DND-41 (cell line): ENCODE measurements around the gene RPL15.

ENCODE experiments used
- ATAC-seq: fragments of 200-7000 bp; cut with Tn5 transposase; 3 replicates; pipeline ENCODE4 v1.9.1; 2021; ENCODE audit warnings: low read depth; ENCODE audit not compliant: insufficient read depth
- DNase-seq: peaks from one replicate; pipeline ENCODE4 v3.0.0-alpha.2; 2020
- H2AFZ ChIP-seq: 2 replicates; pipeline ENCODE4 v1.6.0; 2012; ENCODE audit warnings: low read depth, low read length
- H3K27ac ChIP-seq: 2 replicates; pipeline ENCODE4 v1.5.1; 2012; ENCODE audit warnings: low read length, inconsistent platforms
- H3K27me3 ChIP-seq: fragments of 200-600 bp; sonication (generic); 2 replicates; pipeline ENCODE4 v1.6.0; 2012; ENCODE audit warnings: low read length, mild to moderate bottlenecking, inconsistent platforms; ENCODE audit not compliant: insufficient read depth, poor library complexity
- H3K36me3 ChIP-seq: 2 replicates; pipeline ENCODE4 v1.5.1; 2012; ENCODE audit warnings: low read length, inconsistent platforms; ENCODE audit not compliant: insufficient read depth
- H3K4me1 ChIP-seq: 2 replicates; pipeline ENCODE4 v1.5.1; 2012; ENCODE audit warnings: mild to moderate bottlenecking, low read length; ENCODE audit not compliant: insufficient read depth
- H3K4me2 ChIP-seq: 2 replicates; pipeline ENCODE4 v1.6.0; 2012; ENCODE audit warnings: mild to moderate bottlenecking, moderate library complexity, low read length, inconsistent platforms; ENCODE audit not compliant: insufficient read depth
- H3K4me3 ChIP-seq, 2 experiments: fragments of 200-600 bp in 1 of 2; shearing (Covaris generic) in 1 of 2; 2 replicates each; pipeline ENCODE4 v1.5.1; 2012 to 2016; ENCODE audit warnings: inconsistent platforms in 2 of 2, low read length in 2 of 2, mild to moderate bottlenecking in 2 of 2, low read depth in 1 of 2, moderate library complexity in 1 of 2
- H3K79me2 ChIP-seq: 2 replicates; pipeline ENCODE4 v1.6.0; 2012; ENCODE audit warnings: low read length, inconsistent platforms; ENCODE audit not compliant: insufficient read depth
- H3K9ac ChIP-seq: 2 replicates; pipeline ENCODE4 v1.6.0; 2012; ENCODE audit warnings: low read depth, mild to moderate bottlenecking, inconsistent platforms, low read length, moderate library complexity
- H3K9me3 ChIP-seq: 2 replicates; pipeline ENCODE4 v1.5.1; 2012; ENCODE audit warnings: low read length, moderate library complexity, mild to moderate bottlenecking, inconsistent platforms; ENCODE audit not compliant: insufficient read depth, severe bottlenecking
- H4K20me1 ChIP-seq: 2 replicates; pipeline ENCODE4 v1.6.0; 2012; ENCODE audit warnings: low read length; ENCODE audit not compliant: insufficient read depth
- CTCF ChIP-seq: IDR thresholded peaks from 2 replicates; pipeline ENCODE4 v1.5.1; 2012; ENCODE audit warnings: borderline replicate concordance, low read length, moderate library complexity, mild to moderate bottlenecking; ENCODE audit not compliant: poor library complexity, severe bottlenecking; ENCODE audit errors: extremely low read depth
- EZH2 ChIP-seq: IDR thresholded peaks from 3 replicates; pipeline ENCODE4 v1.6.1; 2012; ENCODE audit warnings: borderline replicate concordance, low read depth, mild to moderate bottlenecking, moderate library complexity, low read length, inconsistent platforms; ENCODE audit not compliant: severe bottlenecking

RPL15 gene

GRCh38 chr3:23961913-23962312 lies 45.0 kb downstream of the RPL15 start:
- no peaks in the 10 kb centered on the region for H3K4me1 ChIP-seq
- no peak for TF ChIP-seq CTCF
- TF ChIP-seq EZH2 = no peak
- DNase-seq = no peak
- H3K4me2 ChIP-seq = no peak overlapping the region
- no peak overlapping the region for H3K27ac ChIP-seq
- no peak overlapping the region for H3K9ac ChIP-seq
- no peak for ATAC-seq
- H3K4me3 ChIP-seq = no peak overlapping the region
- H4K20me1 ChIP-seq = peaks cover 4% of the 10 kb centered on the region; the same call in 1 of the 2 replicates
- peaks cover 22% of the 10 kb centered on the region; the same call in 1 of the 2 replicates for H3K36me3 ChIP-seq
- no peaks in the 10 kb centered on the region for H3K9me3 ChIP-seq
- no peaks in the 10 kb centered on the region for H3K79me2 ChIP-seq
- H2AFZ ChIP-seq = no peak overlapping the region
- no peaks in the 10 kb centered on the region for H3K27me3 ChIP-seq

GRCh38 chr3:23964537-23965235 lies 47.8 kb downstream of the RPL15 start:
- Histone ChIP-seq H4K20me1 (no peaks in the 10 kb centered on the region), H3K79me2 (no peaks in the 10 kb centered on the region), H3K36me3 (peaks cover 33% of the 10 kb centered on the region; the same call in 1 of the 2 replicates), H2AFZ (no peak overlapping the region), H3K4me2 (no peak overlapping the region), H3K27me3 (no peaks in the 10 kb centered on the region), H3K4me1 (no peaks in the 10 kb centered on the region), H3K9me3 (no peaks in the 10 kb centered on the region), H3K9ac (no peak overlapping the region), H3K4me3 (no peak overlapping the region), H3K27ac (no peak overlapping the region)
- no peak for DNase-seq
- TF ChIP-seq CTCF = no peak
- TF ChIP-seq EZH2 = no peak
- no peak for ATAC-seq

- TF ChIP-seq CTCF (no peak), EZH2 (no peak)
- DNase-seq = no peak
- ATAC-seq = no peak
- H3K9ac ChIP-seq = no peak overlapping the region
- H3K79me2 ChIP-seq = no peaks in the 10 kb centered on the region
- no peak overlapping the region for H3K4me2 ChIP-seq
- no peaks in the 10 kb centered on the region for H3K4me1 ChIP-seq
- no peaks in the 10 kb centered on the region for H3K9me3 ChIP-seq
- H3K27ac ChIP-seq = no peak overlapping the region
- no peak overlapping the region for H2AFZ ChIP-seq
- peaks cover 30% of the 10 kb centered on the region; the same call in 1 of the 2 replicates for H3K36me3 ChIP-seq
- H3K4me3 ChIP-seq = no peak overlapping the region
- H4K20me1 ChIP-seq = no peaks in the 10 kb centered on the region
- H3K27me3 ChIP-seq = no peaks in the 10 kb centered on the region
Measured at GRCh38 chr3:23966328-23966727, 49.4 kb downstream of the RPL15 start.
